Upper lobe of left lung (tissue), 6 donors: Measurements from ENCODE around the gene PLAGL1. TPM values are rescaled to one million over a fixed set of nuclear protein-coding genes. Genes with fewer than 3 reads are reported as not detected.

Source experiments
- ATAC-seq, 2 donors: fragments of 200-7000 bp; cut with Tn5 transposase; one replicate each; pipeline ENCODE4 v1.9.1; 2022; ENCODE audit warnings: mild to moderate bottlenecking in 2 of 2, moderate library complexity in 2 of 2; ENCODE audit not compliant: low FRiP score in 2 of 2
- DNase-seq, 2 donors: peaks; one replicate each; pipeline ENCODE4 v3.0.0-alpha.2; 2019 to 2020
- H3K27ac ChIP-seq, 4 donors: fragments of 200-600 bp; sonication (generic); one replicate each; pipeline ENCODE4 v1.5.1; 2016 to 2019
- H3K27me3 ChIP-seq, 4 donors: fragments of 200-600 bp; sonication (generic); one replicate each; pipeline ENCODE4 v1.5.1; 2017 to 2019
- H3K36me3 ChIP-seq, 4 donors: fragments of 200-600 bp; sonication (generic); one replicate each; pipeline ENCODE4 v1.5.1; 2016 to 2019
- H3K4me1 ChIP-seq, 4 donors: fragments of 200-600 bp; sonication (generic); one replicate each; pipeline ENCODE4 v1.5.1; 2018 to 2019
- H3K4me3 ChIP-seq, 4 donors: fragments of 200-600 bp; sonication (generic); one replicate each; pipeline ENCODE4 v1.5.1; 2017 to 2019; ENCODE audit warnings: mild to moderate bottlenecking in 2 of 4, moderate library complexity in 1 of 4
- H3K9me3 ChIP-seq, 4 donors: fragments of 200-600 bp; sonication (generic); one replicate each; pipeline ENCODE4 v1.5.1; 2018 to 2019
- CTCF ChIP-seq, 6 experiments: fragments of 450-650 bp in 4 of 6; fragments of 200-600 bp in 2 of 6; sonication (generic) in 2 of 6; IDR thresholded peaks; one replicate each; pipeline ENCODE4 v1.5.1; 2016 to 2019; ENCODE audit warnings: antibody characterized with exemption in 6 of 6
- EP300 ChIP-seq, 4 donors: sonication (generic); formaldehyde crosslinking; IDR thresholded peaks; one replicate each; pipeline ENCODE4 v1.5.1; 2017; ENCODE audit warnings: antibody characterized with exemption in 4 of 4, control low read depth in 2 of 4
- POLR2A ChIP-seq, 4 donors: fragments of 450-650 bp; IDR thresholded peaks; one replicate each; pipeline ENCODE4 v1.5.1; 2016 to 2017; ENCODE audit warnings: antibody characterized with exemption in 4 of 4, mild to moderate bottlenecking in 2 of 4
- POLR2AphosphoS5 ChIP-seq, 2 donors: sonication (generic); formaldehyde crosslinking; IDR thresholded peaks; one replicate each; pipeline ENCODE4 v1.5.1; 2017; ENCODE audit warnings: antibody characterized with exemption in 2 of 2
- WGBS, 2 donors: methylation state at CpG; one replicate each; pipeline ENCODE4 v1.1.5; 2017 to 2018; 5-methylcytosine and 5-hydroxymethylcytosine counted together
- total RNA-seq, 6 donors: library from RNA; depleted of rRNA in 4 of 6; stranded (reverse); fragments of >200 nt in 4 of 6; gene quantifications; one replicate each; pipeline versions ENCODE4 v1.1.0 to v1.2.1, GENCODE V29; 2016 to 2021
- donor health status: DM: no; HTN: no; CAD: no; lungs with moderate emphysema.
- donor health status: DM: no; HTN: yes; CAD: no; lungs with severe emphysema.

Gene PLAGL1
- total RNA-seq, 6 donors from 2014 or later, result 22.5 to 47.5 (median 35.4) TPM

- no peak overlapping the region for H3K27ac ChIP-seq
- H3K4me3 ChIP-seq, result no peak overlapping the region
- no peaks in the 10 kb centered on the region for H3K9me3 ChIP-seq
- DNase-seq (no peak), ATAC-seq (no peak)
- WGBS, 2 donors, result 91 to 96% methylated on average over 2 of the region's 2 CpGs
- no peaks in the 10 kb centered on the region for H3K36me3 ChIP-seq
- TF ChIP-seq POLR2A (IDR thresholded peaks at IDR 0.05), result no peak
- TF ChIP-seq CTCF (IDR thresholded peaks at IDR 0.05), result no peak
- TF ChIP-seq EP300 (IDR thresholded peaks at IDR 0.05), result no peak
- no peak for TF ChIP-seq POLR2AphosphoS5 (IDR thresholded peaks at IDR 0.05)
- H3K4me1 ChIP-seq, result peaks cover 0 to 13% (median 9%) of the 10 kb centered on the region in 4 donors
- H3K27me3 ChIP-seq, result no peaks in the 10 kb centered on the region
These were observed 105.2 kb downstream of the PLAGL1 start for GRCh38 chr6:143902827-143903226.

GRCh38 chr6:143901885-143902750 is 105.9 kb downstream of the PLAGL1 start:
- Histone ChIP-seq H3K9me3 (no peaks in the 10 kb centered on the region), H3K27me3 (no peaks in the 10 kb centered on the region), H3K4me3 (no peak overlapping the region), H3K27ac (peak overlapping the region in 3 of 4 donors; percentile 27 to 30 (median 28)), H3K4me1 (peaks cover 0 to 13% (median 9%) of the 10 kb centered on the region in 4 donors), H3K36me3 (no peaks in the 10 kb centered on the region)
- TF ChIP-seq EP300 (IDR thresholded peaks at IDR 0.05) (no peak), POLR2A (IDR thresholded peaks at IDR 0.05) (no peak), POLR2AphosphoS5 (IDR thresholded peaks at IDR 0.05) (peak in 1 of 2 donors; percentile 27)
- ATAC-seq, result peak; percentile 54 to 63
- peak in 1 of 2 donors; percentile 26 for DNase-seq
- WGBS, 2 donors, result 24 to 29% methylated on average over 6 of the region's 6 CpGs

- Histone ChIP-seq H3K27ac (no peak overlapping the region), H3K4me1 (peaks cover 0 to 13% (median 9%) of the 10 kb centered on the region in 4 donors), H3K36me3 (no peaks in the 10 kb centered on the region), H3K4me3 (no peak overlapping the region), H3K27me3 (no peaks in the 10 kb centered on the region), H3K9me3 (no peaks in the 10 kb centered on the region)
- ATAC-seq, result no peak
- WGBS, 2 donors, result 88 to 89% methylated on average over 2 of the region's 2 CpGs
- TF ChIP-seq CTCF (IDR thresholded peaks at IDR 0.05), result no peak
- TF ChIP-seq POLR2A (IDR thresholded peaks at IDR 0.05), result no peak
- no peak for TF ChIP-seq EP300 (IDR thresholded peaks at IDR 0.05)
- no peak for TF ChIP-seq POLR2AphosphoS5 (IDR thresholded peaks at IDR 0.05)
- no peak for DNase-seq
These were observed 107.7 kb downstream of the PLAGL1 start for GRCh38 chr6:143900358-143900757.

GRCh38 chr6:143896126-143896860 is 111.8 kb downstream of the PLAGL1 start:
- no peak for TF ChIP-seq POLR2AphosphoS5 (IDR thresholded peaks at IDR 0.05)
- TF ChIP-seq CTCF (IDR thresholded peaks at IDR 0.05), result no peak
- TF ChIP-seq EP300 (IDR thresholded peaks at IDR 0.05), result peak in 1 of 4 donors; percentile 36
- no peaks in the 10 kb centered on the region for H3K4me1 ChIP-seq
- 74 to 75% methylated on average over 3 of the region's 3 CpGs for WGBS, 2 donors
- ATAC-seq (peak; percentile 43 to 47), DNase-seq (peak in 1 of 2 donors; percentile 81)
- peak overlapping the region in 3 of 4 donors; percentile 1 to 9 (median 8) for H3K27ac ChIP-seq
- H3K4me3 ChIP-seq, result no peak overlapping the region
- no peaks in the 10 kb centered on the region for H3K9me3 ChIP-seq
- H3K27me3 ChIP-seq, result no peaks in the 10 kb centered on the region
- H3K36me3 ChIP-seq, result no peaks in the 10 kb centered on the region

GRCh38 chr6:143894655-143895054 is 113.4 kb downstream of the PLAGL1 start:
- Histone ChIP-seq H3K4me1 (no peaks in the 10 kb centered on the region), H3K4me3 (no peak overlapping the region), H3K36me3 (no peaks in the 10 kb centered on the region), H3K27ac (no peak overlapping the region), H3K27me3 (no peaks in the 10 kb centered on the region), H3K9me3 (no peaks in the 10 kb centered on the region)
- 87 to 100% methylated on average over 1 of the region's 1 CpG for WGBS, 2 donors
- no peak for ATAC-seq
- DNase-seq, result no peak
- TF ChIP-seq POLR2AphosphoS5 (IDR thresholded peaks at IDR 0.05), result no peak
- TF ChIP-seq CTCF (IDR thresholded peaks at IDR 0.05), result no peak
- TF ChIP-seq EP300 (IDR thresholded peaks at IDR 0.05), result no peak
